GM18907 (cell line): ENCODE results near the gene TMEM200C.
A peak's percentile ranks its signal among the peaks of the same experiment; 100 is the strongest.

Experiments used
- ATAC-seq: cut with Tn5 transposase; IDR thresholded peaks from one replicate; pipeline ENCODE4 v1.9.1; 2021; ENCODE audit warnings: mild to moderate bottlenecking, moderate library complexity; ENCODE audit not compliant: unreplicated experiment

Gene TMEM200C

GRCh38 chr18:5895299-5895875 lies at the start of gene TMEM200C:
TMEM200C (minus strand) TSS chr18:5895522; CDS start chr18:5892063, 3,459 bp downstream.
- ATAC-seq = peak; percentile 42

- ATAC-seq = no peak
Observed at GRCh38 chr18:5944448-5944847, 49.1 kb upstream of the TMEM200C start.

- no peak for ATAC-seq
Observed at GRCh38 chr18:5943514-5943913, 48.2 kb upstream of the TMEM200C start.

- ATAC-seq = no peak
Observed at GRCh38 chr18:5942591-5942990, 47.3 kb upstream of the TMEM200C start.

- no peak for ATAC-seq
Observed at GRCh38 chr18:5941890-5942289, 46.6 kb upstream of the TMEM200C start.

- no peak for ATAC-seq
Observed at GRCh38 chr18:5939801-5940667, 44.7 kb upstream of the TMEM200C start.

- ATAC-seq = no peak
Observed at GRCh38 chr18:5937795-5938194, 42.5 kb upstream of the TMEM200C start.

- ATAC-seq = no peak
Observed at GRCh38 chr18:5937121-5937520, 41.8 kb upstream of the TMEM200C start.

- no peak for ATAC-seq
Observed at GRCh38 chr18:5930789-5931188, 35.5 kb upstream of the TMEM200C start.

- ATAC-seq = no peak
Observed at GRCh38 chr18:5918205-5918858, 23.0 kb upstream of the TMEM200C start.

- ATAC-seq = no peak
Observed at GRCh38 chr18:5914951-5915350, 19.6 kb upstream of the TMEM200C start.

GRCh38 chr18:5914016-5914415 lies 18.7 kb upstream of the TMEM200C start:
- ATAC-seq = no peak

- no peak for ATAC-seq
Observed at GRCh38 chr18:5912566-5912965, 17.2 kb upstream of the TMEM200C start.

- no peak for ATAC-seq
Observed at GRCh38 chr18:5909125-5909524, 13.8 kb upstream of the TMEM200C start.

- no peak for ATAC-seq
Observed at GRCh38 chr18:5903386-5903785, 8.1 kb upstream of the TMEM200C start.

- ATAC-seq = no peak
Observed at GRCh38 chr18:5900262-5900661, 4.9 kb upstream of the TMEM200C start.

- no peak for ATAC-seq
Observed at GRCh38 chr18:5899835-5900234, 4.5 kb upstream of the TMEM200C start.

- ATAC-seq = no peak
Observed at GRCh38 chr18:5895876-5896740, 786 bp upstream of the TMEM200C start.

GRCh38 chr18:5894611-5895298 lies 567 bp downstream of the TMEM200C start:
- no peak for ATAC-seq

GRCh38 chr18:5893956-5894610 lies 1.2 kb downstream of the TMEM200C start:
- ATAC-seq = no peak
